Measurements from ENCODE around the gene ECI2. TPM values are rescaled to one million over a fixed set of nuclear protein-coding genes. Genes with fewer than 3 reads are reported as not detected.

ECI2 gene
- total and polyA plus RNA-seq, 2 of the 13 experiments (the other 11 are each of a cell fraction or from before 2014, with no cell fraction given) = 78.5 to 228 TPM

DNA sequence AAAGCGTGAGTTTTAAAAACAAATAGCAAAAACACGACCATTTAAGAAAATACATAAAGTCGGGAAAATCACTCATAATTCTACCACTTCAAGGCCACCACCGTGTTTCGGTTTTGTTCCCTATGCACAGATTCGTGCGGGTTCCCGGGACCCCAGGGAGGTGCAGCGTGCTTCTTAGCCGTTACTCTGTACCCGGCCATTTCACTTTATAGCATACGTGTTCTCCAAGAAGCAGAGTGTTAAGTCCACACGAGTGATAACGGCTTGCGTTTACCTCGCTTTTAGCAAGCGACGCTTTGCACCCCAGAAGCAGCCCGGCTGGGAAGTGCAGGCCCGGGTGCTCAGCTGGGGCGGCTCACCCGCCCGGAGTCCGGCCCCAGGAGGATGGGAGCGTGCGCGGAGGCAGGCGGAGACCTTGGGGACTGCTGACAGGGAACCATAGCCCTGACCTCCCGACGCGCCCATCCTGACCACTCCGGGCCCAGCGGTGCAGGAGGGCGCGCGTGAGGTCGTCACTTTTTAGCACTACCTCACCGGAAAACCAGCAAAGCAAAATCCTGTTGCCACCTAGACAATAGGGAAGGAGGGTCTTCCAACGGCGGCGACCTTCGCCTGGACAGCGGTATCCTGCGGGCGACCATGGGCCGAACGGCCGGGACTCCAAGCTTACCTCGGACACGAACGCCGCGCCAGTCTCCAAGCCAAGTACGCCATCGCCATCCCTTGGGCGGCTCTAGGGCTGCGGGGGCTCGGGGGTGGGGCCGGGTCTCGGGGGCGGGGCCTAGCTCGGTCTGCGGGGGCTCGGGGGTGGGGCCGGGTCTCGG lies at the start of gene ECI2 (continued):
- TF ChIP-seq ZNF180 (CRISPR knock-in tag; IDR thresholded peaks at IDR 0.05; ENCODE audit: borderline replicate concordance, low read depth) (peak; percentile 34; the same call in 1 of the 2 replicates), ZNF136 (CRISPR knock-in tag; IDR thresholded peaks at IDR 0.05; ENCODE audit: low read depth) (0 out of 2 replicates have a peak, but pooled peaks have one; percentile 57), MBD4 (IDR thresholded peaks at IDR 0.05; ENCODE audit: borderline replicate concordance, low read length) (no peak), PTBP1 (IDR thresholded peaks at IDR 0.05; ENCODE audit: low read depth, low read length, poor library complexity, severe bottlenecking) (no peak), PPARG (CRISPR knock-in tag; conservative IDR thresholded peaks at IDR 0.05) (no peak), ZNF501 (CRISPR knock-in tag; IDR thresholded peaks at IDR 0.05) (peak; percentile 84), RXRA (CRISPR knock-in tag; IDR thresholded peaks at IDR 0.05) (peak; percentile 68; the same call in 1 of the 2 replicates), PRPF4 (IDR thresholded peaks at IDR 0.05; ENCODE audit: low read depth, low read length, poor library complexity, severe bottlenecking) (no peak), FIP1L1 (IDR thresholded peaks at IDR 0.05; ENCODE audit: borderline replicate concordance, insufficient read depth, low read depth, low read length) (0 out of 2 replicates have a peak, but pooled peaks have one; percentile 40), JDP2 (CRISPR knock-in tag; IDR thresholded peaks at IDR 0.05; ENCODE audit: borderline replicate concordance) (no peak), ZNF709 (CRISPR knock-in tag; IDR thresholded peaks at IDR 0.05) (peak; percentile 76), STAT5B (CRISPR knock-in tag; IDR thresholded peaks at IDR 0.05) (no peak), HCFC1 (IDR thresholded peaks at IDR 0.05; ENCODE audit: low read depth, low read length) (no peak), ZBTB20 (CRISPR knock-in tag; IDR thresholded peaks at IDR 0.05; ENCODE audit: borderline replicate concordance, low read depth) (peak; percentile 57; the same call in 1 of the 2 replicates), GTF3A (CRISPR knock-in tag; conservative IDR thresholded peaks at IDR 0.05) (no peak; the same call in 1 of the 2 replicates), HIVEP1 (CRISPR knock-in tag; IDR thresholded peaks at IDR 0.05) (peak; percentile 78)
- TF ChIP-seq, protein P1, sequence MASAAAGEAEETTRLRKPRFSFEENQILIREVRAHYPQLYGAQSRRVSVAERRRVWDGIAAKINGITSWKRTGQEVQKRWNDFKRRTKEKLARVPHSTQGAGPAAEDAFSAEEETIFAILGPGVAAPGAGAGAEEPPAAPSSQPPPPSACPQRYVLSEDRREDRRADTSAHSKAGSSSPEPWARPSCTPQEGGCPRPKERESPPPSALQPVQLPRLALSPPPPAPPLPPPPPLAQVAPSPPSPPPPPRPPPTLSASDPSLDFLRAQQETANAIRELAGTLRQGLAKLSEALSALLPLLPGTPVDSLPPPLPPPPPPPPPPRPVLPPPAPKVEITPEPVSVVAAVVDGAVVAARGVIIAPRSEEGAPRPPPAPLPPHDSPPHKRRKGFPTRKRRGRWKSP (CRISPR knock-in tag; IDR thresholded peaks at IDR 0.05) = peak; percentile 65
- TF ChIP-seq, protein P2, sequence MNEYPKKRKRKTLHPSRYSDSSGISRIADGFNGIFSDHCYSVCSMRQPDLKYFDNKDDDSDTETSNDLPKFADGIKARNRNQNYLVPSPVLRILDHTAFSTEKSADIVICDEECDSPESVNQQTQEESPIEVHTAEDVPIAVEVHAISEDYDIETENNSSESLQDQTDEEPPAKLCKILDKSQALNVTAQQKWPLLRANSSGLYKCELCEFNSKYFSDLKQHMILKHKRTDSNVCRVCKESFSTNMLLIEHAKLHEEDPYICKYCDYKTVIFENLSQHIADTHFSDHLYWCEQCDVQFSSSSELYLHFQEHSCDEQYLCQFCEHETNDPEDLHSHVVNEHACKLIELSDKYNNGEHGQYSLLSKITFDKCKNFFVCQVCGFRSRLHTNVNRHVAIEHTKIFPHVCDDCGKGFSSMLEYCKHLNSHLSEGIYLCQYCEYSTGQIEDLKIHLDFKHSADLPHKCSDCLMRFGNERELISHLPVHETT (CRISPR knock-in tag; conservative IDR thresholded peaks at IDR 0.05) = 0 out of 2 replicates have a peak, but pooled peaks have one; percentile 37
- TF ChIP-seq, protein P3, sequence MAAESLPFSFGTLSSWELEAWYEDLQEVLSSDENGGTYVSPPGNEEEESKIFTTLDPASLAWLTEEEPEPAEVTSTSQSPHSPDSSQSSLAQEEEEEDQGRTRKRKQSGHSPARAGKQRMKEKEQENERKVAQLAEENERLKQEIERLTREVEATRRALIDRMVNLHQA (CRISPR knock-in tag; IDR thresholded peaks at IDR 0.05) = no peak
- TF ChIP-seq, protein P4, sequence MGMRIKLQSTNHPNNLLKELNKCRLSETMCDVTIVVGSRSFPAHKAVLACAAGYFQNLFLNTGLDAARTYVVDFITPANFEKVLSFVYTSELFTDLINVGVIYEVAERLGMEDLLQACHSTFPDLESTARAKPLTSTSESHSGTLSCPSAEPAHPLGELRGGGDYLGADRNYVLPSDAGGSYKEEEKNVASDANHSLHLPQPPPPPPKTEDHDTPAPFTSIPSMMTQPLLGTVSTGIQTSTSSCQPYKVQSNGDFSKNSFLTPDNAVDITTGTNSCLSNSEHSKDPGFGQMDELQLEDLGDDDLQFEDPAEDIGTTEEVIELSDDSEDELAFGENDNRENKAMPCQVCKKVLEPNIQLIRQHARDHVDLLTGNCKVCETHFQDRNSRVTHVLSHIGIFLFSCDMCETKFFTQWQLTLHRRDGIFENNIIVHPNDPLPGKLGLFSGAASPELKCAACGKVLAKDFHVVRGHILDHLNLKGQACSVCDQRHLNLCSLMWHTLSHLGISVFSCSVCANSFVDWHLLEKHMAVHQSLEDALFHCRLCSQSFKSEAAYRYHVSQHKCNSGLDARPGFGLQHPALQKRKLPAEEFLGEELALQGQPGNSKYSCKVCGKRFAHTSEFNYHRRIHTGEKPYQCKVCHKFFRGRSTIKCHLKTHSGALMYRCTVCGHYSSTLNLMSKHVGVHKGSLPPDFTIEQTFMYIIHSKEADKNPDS (CRISPR knock-in tag; IDR thresholded peaks at IDR 0.05) = no peak
- TF ChIP-seq, protein P5, sequence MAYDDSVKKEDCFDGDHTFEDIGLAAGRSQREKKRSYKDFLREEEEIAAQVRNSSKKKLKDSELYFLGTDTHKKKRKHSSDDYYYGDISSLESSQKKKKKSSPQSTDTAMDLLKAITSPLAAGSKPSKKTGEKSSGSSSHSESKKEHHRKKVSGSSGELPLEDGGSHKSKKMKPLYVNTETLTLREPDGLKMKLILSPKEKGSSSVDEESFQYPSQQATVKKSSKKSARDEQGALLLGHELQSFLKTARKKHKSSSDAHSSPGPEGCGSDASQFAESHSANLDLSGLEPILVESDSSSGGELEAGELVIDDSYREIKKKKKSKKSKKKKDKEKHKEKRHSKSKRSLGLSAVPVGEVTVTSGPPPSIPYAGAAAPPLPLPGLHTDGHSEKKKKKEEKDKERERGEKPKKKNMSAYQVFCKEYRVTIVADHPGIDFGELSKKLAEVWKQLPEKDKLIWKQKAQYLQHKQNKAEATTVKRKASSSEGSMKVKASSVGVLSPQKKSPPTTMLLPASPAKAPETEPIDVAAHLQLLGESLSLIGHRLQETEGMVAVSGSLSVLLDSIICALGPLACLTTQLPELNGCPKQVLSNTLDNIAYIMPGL (CRISPR knock-in tag; IDR thresholded peaks at IDR 0.05; ENCODE audit: borderline replicate concordance in 1 of 2, low read depth in 1 of 2) = peak; percentile 81 to 82

All from HepG2 (cell line).